ENCODE results near the gene NFKBIB. TPM values are rescaled to one million over a fixed set of nuclear protein-coding genes. Genes with fewer than 3 reads are reported as not detected.

NFKBIB gene
- total RNA-seq, 1 donor from 2014 or later: 6.3 TPM

- Histone ChIP-seq H3K9me3 (no peaks in the 10 kb centered on the region), H3K4me3 (no peak overlapping the region), H3K36me3 (no peaks in the 10 kb centered on the region), H3K27me3 (no peaks in the 10 kb centered on the region), H3K27ac (no peak overlapping the region), H3K4me1 (no peaks in the 10 kb centered on the region)
- TF ChIP-seq CTCF (IDR thresholded peaks at IDR 0.05): no peak
- DNase-seq (ENCODE audit: low spot score in 2 of 2): no peak
- intact Hi-C loops (cut with DNase I): no loop called here
These were observed 37.3 kb upstream of the NFKBIB start for GRCh38 chr19:38862321-38863059.

- Histone ChIP-seq H3K27ac (no peak overlapping the region), H3K4me3 (no peak overlapping the region), H3K36me3 (no peaks in the 10 kb centered on the region), H3K9me3 (no peaks in the 10 kb centered on the region), H3K4me1 (peaks cover 5 to 9% of the 10 kb centered on the region in 2 donors), H3K27me3 (no peaks in the 10 kb centered on the region)
- no peak for DNase-seq (ENCODE audit: low spot score in 2 of 2)
- no peak for TF ChIP-seq CTCF (IDR thresholded peaks at IDR 0.05)
- intact Hi-C loops (cut with DNase I): no loop called here
These were observed 32.5 kb upstream of the NFKBIB start for GRCh38 chr19:38867171-38867780.

- TF ChIP-seq CTCF (IDR thresholded peaks at IDR 0.05): no peak
- Histone ChIP-seq H3K9me3 (no peaks in the 10 kb centered on the region), H3K27ac (no peak overlapping the region), H3K36me3 (no peaks in the 10 kb centered on the region), H3K4me1 (peaks cover 5 to 9% of the 10 kb centered on the region in 2 donors), H3K4me3 (peak overlapping the region in 1 of 2 donors; percentile 77), H3K27me3 (no peaks in the 10 kb centered on the region)
- intact Hi-C loops (cut with DNase I): no loop called here
- no peak for DNase-seq (ENCODE audit: low spot score in 2 of 2)
These were observed 31.2 kb upstream of the NFKBIB start for GRCh38 chr19:38868551-38868950.

GRCh38 chr19:38869160-38869835, 30.5 kb upstream of the NFKBIB start:
- H3K36me3 ChIP-seq: no peaks in the 10 kb centered on the region
- no peaks in the 10 kb centered on the region for H3K27me3 ChIP-seq
- H3K27ac ChIP-seq: no peak overlapping the region
- peak overlapping the region; percentile 40 to 77 for H3K4me3 ChIP-seq
- H3K9me3 ChIP-seq: no peaks in the 10 kb centered on the region
- DNase-seq (ENCODE audit: low spot score in 2 of 2): no peak
- intact Hi-C loops (cut with DNase I): loop anchor here (1.0 kb wide), 2 partner anchors 17 to 325 kb away; no protein-coding TSS in a partner anchor
- no peak for TF ChIP-seq CTCF (IDR thresholded peaks at IDR 0.05)
- peaks cover 5 to 9% of the 10 kb centered on the region in 2 donors for H3K4me1 ChIP-seq

- Histone ChIP-seq H3K9me3 (no peaks in the 10 kb centered on the region), H3K4me3 (peak overlapping the region; percentile 40 to 77), H3K27ac (no peak overlapping the region), H3K27me3 (no peaks in the 10 kb centered on the region), H3K4me1 (peaks cover 5 to 9% of the 10 kb centered on the region in 2 donors), H3K36me3 (no peaks in the 10 kb centered on the region)
- TF ChIP-seq CTCF (IDR thresholded peaks at IDR 0.05): peak; percentile 81 to 89 (median 86)
- intact Hi-C loops (cut with DNase I): loop anchor here (1.0 to 2.0 kb wide), 3 partner anchors 18 to 326 kb away; partner anchors contain the start of genes NFKBIB and SIRT2
- peak in 1 of 2 donors; percentile 93 for DNase-seq (ENCODE audit: low spot score in 2 of 2)
These were observed 29.7 kb upstream of the NFKBIB start for GRCh38 chr19:38869836-38870607.

Measured in ascending aorta (tissue), 2 donors.